Activated T-cell treated with anti-CD3 and anti-CD28 coated beads for 48 hours (primary cell): ENCODE data around the gene KANSL1.
"Not testable (repeated sequence)": the region's sequence is repeated elsewhere in the genome, so short reads cannot be mapped to it uniquely, and the experiment has no call there.

Experiments
- DNase-seq: peaks from one replicate; pipeline ENCODE4 v3.0.0-alpha.2; 2020; ENCODE audit warnings: low read depth

Gene KANSL1

DNA sequence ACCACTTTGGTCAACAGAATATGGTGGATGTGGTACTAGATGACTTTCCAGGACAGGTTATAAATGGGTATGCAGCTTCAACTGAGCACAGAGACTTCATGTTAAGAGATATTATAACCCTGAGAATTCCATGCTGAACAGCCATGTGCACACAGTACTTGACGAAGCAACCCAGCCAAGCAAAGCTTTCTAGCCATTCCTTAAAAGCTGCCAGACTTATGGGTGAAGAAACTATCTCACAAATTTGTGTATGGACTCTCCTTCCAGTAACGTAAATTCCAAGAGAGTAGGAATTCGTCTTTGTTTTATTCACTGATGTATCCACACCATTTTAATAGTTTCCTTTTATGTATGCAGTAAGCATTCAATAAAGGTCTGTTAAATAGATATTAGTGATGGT is 76.1 kb downstream of the KANSL1 start:
- DNase-seq = no peak

DNA sequence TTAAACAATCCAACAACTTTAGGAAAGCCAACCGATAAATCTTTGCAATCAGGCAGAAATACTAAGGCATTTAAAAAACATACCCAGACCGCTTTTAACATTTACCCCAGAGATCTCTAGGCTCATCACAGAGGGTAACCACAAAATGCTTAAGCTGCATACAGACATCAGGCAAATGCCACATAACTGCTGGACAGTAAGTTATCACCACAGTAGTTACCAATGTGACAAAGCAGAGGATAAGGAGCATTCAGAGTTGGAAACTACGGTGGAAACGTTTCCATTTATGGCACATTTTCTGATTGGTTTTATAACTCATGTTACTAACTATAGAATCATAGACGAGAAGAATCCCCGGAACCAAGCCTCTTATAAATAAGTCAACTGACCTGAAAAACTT is 77.5 kb downstream of the KANSL1 start:
- DNase-seq = no peak

DNA sequence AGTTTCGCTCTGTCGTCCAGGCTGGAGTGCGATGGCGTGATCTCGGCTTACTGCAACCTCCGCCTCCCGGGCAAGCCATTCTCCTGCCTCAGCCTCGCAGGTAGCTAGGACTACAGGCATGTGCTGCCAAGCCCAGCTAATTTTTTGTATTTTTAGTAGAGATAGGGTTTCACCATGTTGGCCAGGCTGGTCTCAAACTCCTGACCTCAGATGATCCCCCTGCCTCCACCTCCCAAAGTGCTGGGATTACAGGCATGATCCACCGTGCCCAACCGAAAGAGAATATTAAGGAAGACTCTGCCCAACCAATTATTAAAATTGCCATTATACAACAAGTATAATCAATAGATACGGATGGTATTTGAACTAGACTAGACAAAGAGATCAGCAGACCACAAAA is 82.0 kb downstream of the KANSL1 start:
- not testable (repeated sequence) for DNase-seq

DNA sequence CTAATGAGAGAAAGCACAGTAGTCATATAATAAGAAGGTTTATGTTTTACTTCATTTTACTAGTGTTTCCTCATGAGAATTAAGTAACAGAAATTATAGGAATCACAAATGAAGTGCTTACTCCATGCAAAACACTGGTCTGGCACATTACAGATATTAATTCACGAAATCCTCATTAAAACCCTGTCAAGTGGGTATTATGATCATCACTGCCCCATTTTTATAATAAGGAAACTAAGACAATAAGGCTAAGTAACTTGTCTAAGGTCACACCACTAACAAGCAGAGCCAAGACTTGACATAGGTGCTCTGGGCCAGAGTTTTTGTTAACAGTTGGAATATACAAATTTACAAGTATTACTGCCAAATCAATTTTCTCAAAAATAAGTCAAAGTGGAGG is 83.0 kb downstream of the KANSL1 start:
- DNase-seq = no peak

DNA sequence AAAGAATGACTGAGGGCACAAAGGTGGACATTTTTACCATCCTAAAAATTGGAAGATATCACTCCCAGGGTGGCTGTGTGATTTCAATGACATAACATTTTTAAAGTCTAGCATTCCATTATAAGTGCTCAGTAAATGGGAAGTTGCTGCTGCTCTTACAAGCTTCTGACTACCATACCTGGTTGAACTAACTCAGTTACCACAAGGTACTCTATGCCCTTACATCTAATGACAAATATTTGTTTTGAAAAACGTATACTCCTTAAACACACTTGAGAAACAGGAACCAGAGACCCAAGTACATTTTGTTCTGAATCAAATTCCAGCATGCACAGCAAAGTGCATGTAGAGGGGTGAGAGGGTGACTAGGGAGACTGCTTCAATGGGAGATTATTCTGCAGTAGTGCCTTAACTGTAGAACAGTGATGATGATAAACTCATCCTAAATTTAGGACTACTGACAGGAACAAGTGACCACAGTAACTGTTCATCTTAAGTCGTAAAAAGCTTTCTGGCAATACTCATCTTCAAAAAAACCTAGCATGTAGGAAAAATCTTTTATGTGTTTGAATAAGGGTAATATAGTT is 83.5 kb downstream of the KANSL1 start:
- DNase-seq = no peak

DNA sequence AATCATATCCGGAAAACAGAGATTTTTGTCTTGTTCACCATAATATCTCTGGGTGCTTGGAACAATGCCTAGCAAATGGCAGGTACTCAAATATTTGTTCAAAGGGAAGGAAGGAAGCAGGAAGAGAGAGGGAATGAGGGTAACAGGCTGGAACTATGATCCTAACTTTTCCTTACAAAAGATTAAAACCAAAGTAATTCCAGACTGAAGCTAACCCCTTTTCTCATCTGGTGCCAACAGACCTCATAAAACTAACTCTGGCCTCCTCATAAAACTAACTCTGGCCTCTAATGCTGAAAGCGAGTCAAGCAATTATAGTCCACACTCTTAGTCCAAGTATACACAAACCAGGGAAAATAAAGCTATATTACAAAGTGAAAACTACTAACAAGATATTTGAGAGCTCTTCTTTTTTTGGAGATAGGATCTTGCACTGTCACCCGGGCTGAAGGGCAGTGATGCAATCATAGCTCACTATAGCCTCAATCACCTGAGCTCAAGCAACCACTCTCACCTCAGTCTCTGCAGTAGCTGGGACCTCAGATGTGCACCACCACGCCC is 84.6 kb downstream of the KANSL1 start:
- DNase-seq = no peak

DNA sequence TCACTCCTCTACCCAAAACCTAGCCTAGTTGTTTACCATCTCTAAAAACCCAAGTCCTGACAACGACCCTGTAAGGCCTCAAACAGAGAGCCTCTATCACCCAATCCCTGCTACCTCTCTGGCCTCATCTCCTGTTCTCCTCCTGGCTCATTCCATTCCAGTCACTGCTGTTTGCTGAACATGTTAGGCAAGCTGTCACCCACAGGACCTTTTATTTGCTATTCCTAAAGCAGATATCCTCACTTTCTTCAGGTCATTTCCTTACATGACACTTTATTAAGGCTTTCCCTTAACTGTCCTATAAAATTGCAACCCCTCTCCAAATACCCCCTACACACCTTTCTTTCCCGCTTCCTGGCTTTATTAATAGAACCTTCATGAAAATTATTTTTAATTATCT is 85.1 kb downstream of the KANSL1 start:
- no peak for DNase-seq

DNA sequence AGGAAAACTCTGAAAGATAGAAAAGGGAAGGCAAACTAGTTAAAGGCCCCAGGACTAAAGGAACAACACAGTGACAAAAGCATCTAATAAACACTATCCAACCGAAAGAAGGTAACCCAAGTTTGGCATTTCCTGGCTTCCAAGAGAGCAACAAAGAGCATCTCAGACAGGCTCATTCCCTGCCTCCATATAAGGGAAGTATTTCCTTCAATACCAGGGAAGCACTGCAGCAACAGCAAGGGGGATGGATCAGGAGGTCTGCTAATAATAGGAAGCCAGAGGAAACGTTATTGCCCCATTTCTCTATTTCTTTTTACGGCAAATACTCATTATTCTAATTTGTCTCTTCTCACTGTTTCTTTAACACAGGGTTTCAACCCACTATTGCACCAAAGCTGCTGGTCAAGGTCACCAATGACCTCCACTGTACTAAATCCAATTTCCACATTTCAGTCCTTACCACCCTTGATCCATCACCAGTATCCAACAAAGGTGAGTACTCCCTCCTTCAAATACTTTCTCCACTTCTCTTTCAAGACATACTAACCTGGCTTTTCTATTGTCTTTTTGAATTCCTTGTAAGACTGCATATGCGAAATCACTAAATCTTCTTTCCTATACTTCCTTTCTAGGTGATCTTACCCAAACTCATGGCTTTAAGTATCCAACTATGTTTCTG is 86.1 kb downstream of the KANSL1 start:
- no peak for DNase-seq

DNA sequence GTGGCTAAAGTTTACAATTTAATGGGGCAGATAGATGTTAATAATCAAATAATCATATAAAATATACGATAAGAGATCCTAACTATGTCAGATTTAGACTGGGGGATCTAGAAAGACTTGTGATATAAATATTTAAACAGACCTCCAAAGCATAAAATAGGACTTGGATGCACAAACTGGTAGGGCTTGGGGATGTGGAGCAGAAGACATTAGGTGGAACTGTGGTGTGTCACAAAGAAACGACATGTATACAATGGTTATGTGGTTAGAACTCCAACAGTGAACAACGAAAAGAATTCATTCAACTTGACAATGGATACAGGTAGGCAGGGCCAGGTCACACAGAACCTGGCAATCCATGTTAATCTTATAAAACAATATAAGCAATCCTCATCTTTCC is 90.4 kb downstream of the KANSL1 start:
- not testable (repeated sequence) for DNase-seq

DNA sequence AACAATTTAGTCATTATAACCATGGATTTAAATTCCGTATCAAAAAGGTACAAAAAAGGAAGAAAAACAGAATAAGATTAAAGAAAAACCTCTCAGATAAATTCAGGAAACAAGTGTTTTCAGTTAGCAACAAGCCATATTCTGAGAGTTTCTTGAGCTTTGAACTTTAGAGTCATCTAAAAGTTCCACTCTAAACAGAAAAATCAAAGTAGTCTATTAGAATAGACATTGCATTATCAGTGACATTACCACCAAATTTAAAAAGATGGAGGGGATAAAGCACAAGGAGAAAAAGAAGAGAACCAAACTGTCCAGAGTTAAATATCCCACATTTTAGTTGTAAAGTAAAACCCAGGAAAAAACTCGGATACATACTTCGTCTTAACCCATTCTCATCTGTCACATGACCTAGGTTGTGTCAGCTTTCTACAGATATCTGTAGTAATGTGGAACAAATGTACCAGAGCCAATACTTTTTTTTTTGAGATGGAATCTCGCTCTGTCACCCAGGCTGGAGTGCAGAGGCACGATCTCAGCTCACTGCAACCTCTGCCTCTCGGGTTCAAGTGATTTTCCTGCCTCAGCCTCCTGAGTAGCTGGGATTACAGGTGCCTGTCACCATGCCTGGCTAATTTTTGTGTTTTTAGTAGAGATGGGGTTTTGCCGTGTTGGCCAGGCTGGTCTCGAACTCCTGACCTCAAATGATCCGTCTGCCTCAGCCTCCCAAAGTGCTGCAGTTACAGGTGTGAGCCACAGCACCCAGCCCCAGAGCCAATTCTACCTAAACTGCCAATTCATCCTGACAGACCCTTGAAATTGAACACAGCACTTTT is 91.2 kb downstream of the KANSL1 start:
- not testable (repeated sequence) for DNase-seq

DNA sequence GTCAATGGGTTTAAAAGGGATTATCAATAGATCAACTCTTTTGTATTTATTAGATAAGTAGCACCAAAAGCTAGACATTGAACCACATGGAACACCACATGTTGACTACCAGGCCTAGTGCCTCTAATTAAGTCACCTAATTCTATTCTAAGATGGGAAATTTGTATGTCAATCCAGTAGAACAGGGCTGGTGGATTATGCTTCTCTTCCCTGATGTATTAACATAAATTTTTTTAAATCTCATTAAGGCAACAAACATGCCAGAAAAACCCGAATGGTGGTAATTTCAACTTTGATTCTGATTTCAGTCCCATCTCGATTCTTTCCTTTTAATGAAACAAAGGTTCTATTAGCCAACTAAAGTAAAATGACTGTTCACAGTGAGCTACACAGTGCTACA is 92.6 kb downstream of the KANSL1 start:
- DNase-seq = no peak

DNA sequence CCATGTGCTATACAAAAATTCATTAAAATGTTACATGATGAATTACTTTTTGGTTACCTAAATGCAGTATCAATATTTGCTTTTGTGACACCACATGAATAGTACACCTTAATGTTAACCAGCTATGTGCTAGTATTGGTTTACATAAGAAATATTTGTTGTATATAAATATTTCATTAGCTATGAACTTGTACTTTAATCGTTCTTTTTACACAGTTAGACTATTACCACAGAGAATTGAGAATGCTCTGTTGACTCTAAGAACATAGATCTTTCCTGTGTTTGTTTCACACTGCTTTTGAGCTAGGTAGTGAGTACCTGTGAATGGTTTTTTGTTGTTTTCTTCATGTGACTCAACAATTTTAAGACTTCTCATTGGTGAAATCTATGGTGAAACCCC is 93.4 kb downstream of the KANSL1 start:
- no peak for DNase-seq

DNA sequence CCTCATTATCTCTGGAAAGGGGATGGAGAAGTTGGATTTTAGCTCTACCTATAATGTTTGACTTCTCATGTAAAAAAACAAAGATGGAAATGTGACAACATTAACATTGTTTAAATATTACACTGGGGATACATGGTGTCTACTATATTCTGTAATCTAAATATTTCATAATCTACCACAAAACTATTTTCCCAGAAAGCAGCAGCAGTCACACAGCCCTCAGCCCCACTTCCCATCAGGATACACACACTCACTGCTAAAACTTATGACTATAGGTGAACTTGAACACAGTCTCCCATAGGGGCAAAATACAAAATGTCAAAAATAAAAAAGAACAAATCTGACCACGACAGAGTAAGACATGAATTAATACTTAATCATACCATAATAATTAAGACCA is 95.7 kb downstream of the KANSL1 start:
- DNase-seq = no peak

DNA sequence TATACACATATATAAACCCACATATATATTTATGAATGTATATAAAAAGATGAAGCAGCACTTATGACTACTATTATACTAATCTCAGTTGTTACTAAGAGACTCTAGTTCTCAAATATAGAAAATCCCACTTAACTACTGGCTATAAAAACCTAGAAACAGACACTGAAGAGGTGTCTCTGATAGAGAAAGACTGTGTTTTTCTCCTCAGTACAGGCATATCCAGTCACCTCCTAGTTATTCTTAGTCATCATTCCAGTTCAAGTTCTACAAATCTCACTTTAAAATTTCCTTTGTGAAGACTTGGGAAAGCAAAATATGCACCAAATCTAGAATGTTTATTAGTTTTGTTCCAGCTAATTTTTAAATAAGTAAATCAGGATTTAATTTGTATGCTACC is 100.2 kb downstream of the KANSL1 start:
- DNase-seq = no peak

DNA sequence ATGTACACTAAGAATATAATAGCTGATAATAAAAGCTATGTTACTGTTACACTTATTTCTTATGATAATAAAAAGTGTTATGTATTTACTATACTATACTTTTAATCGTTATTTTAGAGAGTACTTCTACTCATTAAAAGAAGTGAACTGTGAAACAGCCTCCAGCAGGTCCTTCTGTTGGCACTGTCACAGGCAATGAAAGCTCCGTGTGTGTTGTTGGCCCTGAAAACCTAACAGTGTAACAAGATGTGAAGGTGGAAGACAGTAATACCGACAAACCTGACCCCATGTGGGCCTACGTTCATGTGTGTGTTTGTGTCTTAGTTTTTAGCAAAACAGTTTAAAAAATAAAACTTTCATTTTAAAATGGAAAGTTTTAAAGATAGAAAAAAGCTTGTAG is 102.4 kb downstream of the KANSL1 start:
- DNase-seq = no peak

DNA sequence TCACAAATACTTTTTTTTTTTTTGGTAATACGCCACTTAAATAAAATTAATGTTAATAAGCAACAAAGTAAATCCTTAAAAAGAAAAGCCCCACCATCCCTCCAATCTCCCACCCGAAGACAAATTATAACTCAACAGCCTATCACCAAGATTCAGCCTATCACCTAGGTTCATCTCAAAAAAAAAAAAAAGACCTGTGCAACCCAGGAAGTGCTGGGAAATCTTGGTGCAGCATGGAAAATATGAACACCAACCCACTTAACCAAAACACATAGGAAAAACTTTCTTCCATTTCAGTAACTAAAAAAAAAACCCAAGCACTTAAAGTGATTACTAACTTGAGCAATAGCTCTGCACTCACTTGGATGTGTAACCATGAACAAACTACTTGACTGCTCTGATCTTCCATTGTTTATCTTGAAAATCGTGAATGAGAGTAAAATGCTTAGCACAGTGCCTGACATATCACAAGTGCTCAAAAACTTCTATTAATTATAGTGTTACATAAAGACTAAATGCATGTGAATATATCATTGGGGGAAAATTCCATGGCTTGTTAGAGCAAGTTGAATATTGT is 103.8 kb downstream of the KANSL1 start:
- DNase-seq = no peak

DNA sequence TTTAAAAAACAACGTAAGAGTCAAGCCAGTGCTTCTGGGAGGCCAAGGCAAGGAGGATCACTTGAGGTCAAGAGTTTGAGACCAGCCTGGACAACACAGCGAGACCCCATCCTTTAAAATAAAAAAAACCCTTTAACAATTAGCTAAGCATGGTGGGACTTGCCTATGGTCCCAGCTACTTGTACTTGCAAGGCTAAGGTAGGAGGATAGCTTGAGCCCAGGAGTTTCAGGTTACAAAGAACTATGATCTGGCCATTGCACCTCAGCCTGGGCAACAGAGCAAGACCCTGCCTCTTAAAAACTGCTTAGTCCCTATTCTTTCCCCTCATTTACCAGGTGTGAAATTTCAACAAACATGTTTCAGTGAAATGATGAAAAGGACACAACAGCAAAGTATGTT is 104.6 kb downstream of the KANSL1 start:
- no peak for DNase-seq

DNA sequence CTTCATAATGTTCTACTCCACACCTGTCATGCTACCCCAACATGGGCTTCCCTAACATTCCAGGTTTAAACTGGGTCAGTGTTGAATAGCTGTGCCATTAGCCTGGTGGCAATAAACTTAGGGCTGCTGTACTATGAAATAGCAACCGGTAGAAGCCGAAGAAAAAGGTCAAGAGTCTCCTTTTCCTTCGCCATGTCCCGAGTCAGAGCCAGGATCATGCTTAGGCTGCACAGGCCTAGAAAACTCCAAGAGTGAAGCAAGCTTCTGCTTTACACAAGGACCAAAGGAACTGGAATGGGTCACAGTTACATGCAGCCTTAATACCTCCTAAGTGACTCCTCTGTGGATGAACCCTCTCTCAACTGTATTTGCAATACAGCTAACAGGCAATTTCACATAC is 105.4 kb downstream of the KANSL1 start:
- not testable (repeated sequence) for DNase-seq

DNA sequence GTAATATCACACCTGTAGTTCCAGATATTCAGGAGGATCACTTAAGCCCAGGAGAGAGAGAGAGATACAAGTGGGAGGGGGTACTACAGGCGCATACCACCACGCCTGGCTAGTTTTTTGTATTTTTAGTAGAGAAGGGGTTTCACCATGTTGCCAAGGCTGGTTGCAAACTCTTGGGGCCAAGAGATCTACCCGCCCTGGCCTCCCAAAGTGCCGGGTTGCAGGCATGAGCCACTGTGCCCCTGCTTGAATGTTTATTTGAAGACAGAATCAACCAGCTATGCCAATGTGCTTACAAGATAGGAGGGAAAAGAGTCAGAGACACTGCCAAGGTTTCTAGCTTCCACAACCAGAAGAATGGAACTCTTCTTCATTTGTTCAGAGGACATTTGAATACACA is 106.4 kb downstream of the KANSL1 start:
- DNase-seq = no peak

DNA sequence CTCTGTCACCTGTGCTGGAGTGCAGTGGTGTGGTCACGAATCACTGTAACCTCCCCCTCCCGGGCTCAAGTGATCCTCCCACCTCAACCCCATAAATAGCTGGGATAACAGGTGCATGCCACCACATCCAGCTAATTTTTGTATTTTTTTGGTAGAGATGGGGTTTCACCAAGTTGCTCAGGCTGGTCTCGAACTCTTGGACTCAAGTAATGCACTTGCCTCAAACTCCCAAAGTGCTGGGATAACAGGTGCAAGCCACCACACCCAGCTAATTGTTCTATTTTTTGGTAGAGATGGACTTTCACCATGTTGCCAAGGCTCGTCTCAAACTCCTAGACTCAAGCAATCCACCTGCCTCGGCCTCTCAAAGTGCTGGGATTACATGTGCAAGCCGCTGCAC is 107.7 kb downstream of the KANSL1 start:
- DNase-seq = no peak

DNA sequence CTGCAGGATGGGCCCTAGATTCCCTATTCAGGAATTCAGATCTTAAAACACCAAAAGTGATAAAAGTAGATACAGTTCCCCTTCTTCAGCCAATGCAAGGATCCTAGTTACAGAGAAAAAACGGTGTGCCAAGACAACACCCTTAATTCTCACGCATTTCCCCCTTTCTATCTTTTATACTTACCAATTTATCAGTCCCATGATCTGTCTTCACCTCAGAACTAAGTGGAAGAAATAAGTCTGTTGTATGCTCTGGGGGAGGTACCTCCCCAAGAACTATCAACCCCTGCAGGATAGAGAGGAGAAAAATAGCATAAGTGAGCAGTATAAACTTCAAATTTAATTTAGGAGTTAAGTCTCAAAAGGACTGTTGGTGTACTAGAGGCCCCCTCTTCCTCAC is 111.0 kb downstream of the KANSL1 start:
- no peak for DNase-seq

DNA sequence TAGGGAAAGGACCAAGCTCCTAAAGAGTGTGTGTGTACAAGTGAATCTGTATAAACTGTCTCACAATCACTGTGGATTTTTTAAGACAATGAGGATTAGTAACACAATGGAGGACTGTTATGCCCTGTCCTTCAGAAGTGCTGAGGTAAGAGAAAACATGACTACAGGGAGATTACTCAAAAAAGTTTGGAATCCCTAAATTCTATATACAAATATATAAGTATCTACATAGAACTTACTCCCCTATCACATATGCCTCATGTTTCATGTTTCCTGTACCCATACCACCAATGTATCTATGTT is 112.3 kb downstream of the KANSL1 start:
- no peak for DNase-seq
